SK-N-SH (cell line): Measurements from ENCODE around the gene CYP1B1. TPM values are rescaled to one million over a fixed set of nuclear protein-coding genes. Genes with fewer than 3 reads are reported as not detected.

Experiments used
- CTCF ChIA-PET: fragments of 300-600, 350-600 bp; formaldehyde crosslinking; extraction: SDS; loops from one replicate; lab custom pipeline; 2021; lab: Yijun Ruan, JAX
- POLR2A ChIA-PET: fragments of 350-600 bp; sonication (Branson Sonifier 250); formaldehyde crosslinking; extraction: SDS; loops from one replicate; lab custom pipeline; 2020; ENCODE audit warnings: antibody characterized with exemption, inconsistent platforms; lab: Yijun Ruan, JAX
- DNase-seq: peaks from one replicate; pipeline ENCODE4 v3.0.0; 2012
- H2AFZ ChIP-seq: fragments of 200-600 bp; sonication (generic); 2 replicates; pipeline ENCODE4 v1.8.1; 2016; ENCODE audit warnings: antibody characterized with exemption, mild to moderate bottlenecking, low read depth
- H3F3A ChIP-seq: fragments of 200-600 bp; sonication (generic); replicated peaks from 2 replicates; pipeline ENCODE3; 2016; ENCODE audit warnings: antibody characterized with exemption, mild to moderate bottlenecking; ENCODE audit not compliant: insufficient read depth
- H3K27ac ChIP-seq, 2 experiments: fragments of 200-500 bp in 1 of 2; fragments of 200-600 bp in 1 of 2; sonication (Bioruptor generic) in 1 of 2; sonication (generic), shearing (Covaris generic) in 1 of 2; 2 replicates each; pipeline versions ENCODE4 v1.5.1 to v1.6.1; 2014 to 2016; ENCODE audit warnings: low read depth in 2 of 2, inconsistent platforms in 1 of 2, low read length in 1 of 2, mild to moderate bottlenecking in 1 of 2, mixed read lengths in 1 of 2
- H3K27me3 ChIP-seq: fragments of 200-600 bp; sonication (generic), shearing (Covaris generic); 2 replicates; pipeline ENCODE4 v1.6.1; 2016; ENCODE audit warnings: mixed run types; ENCODE audit not compliant: insufficient read depth
- H3K36me3 ChIP-seq, 2 experiments: fragments of 200-500 bp in 1 of 2; fragments of 200-600 bp in 1 of 2; sonication (Bioruptor generic) in 1 of 2; sonication (generic) in 1 of 2; replicated peaks in 1 of 2; 2 replicates each; pipeline versions ENCODE3 to v1.5.1; 2014 to 2016; ENCODE audit warnings: low read length in 1 of 2, mild to moderate bottlenecking in 1 of 2; ENCODE audit not compliant: insufficient read depth in 2 of 2, control insufficient read depth in 1 of 2
- H3K4me1 ChIP-seq, 2 experiments: fragments of 200-500 bp in 1 of 2; fragments of 200-600 bp in 1 of 2; sonication (Bioruptor generic) in 1 of 2; sonication (generic), shearing (Covaris generic) in 1 of 2; 2 replicates each; pipeline versions ENCODE4 v1.5.1 to v1.6.1; 2014 to 2016; ENCODE audit warnings: low read depth in 1 of 2, low read length in 1 of 2, mixed run types in 1 of 2; ENCODE audit not compliant: insufficient read depth in 2 of 2, control insufficient read depth in 1 of 2
- H3K4me2 ChIP-seq: fragments of 200-600 bp; sonication (generic), shearing (Covaris generic); 2 replicates; pipeline ENCODE4 v1.6.1; 2017; ENCODE audit warnings: mixed run types
- H3K4me3 ChIP-seq, 2 experiments: fragments of 200-500 bp in 1 of 2; fragments of 200-600 bp in 1 of 2; sonication (Bioruptor generic) in 1 of 2; sonication (generic), shearing (Covaris generic) in 1 of 2; 2 replicates each; pipeline versions ENCODE4 v1.5.1 to v1.8.1; 2014 to 2016; ENCODE audit warnings: low read depth in 2 of 2, inconsistent platforms in 1 of 2, low read length in 1 of 2, mild to moderate bottlenecking in 1 of 2, mixed read lengths in 1 of 2, moderate library complexity in 1 of 2
- H3K79me2 ChIP-seq: fragments of 200-600 bp; sonication (generic); 2 replicates; pipeline ENCODE4 v1.8.1; 2017; ENCODE audit warnings: mild to moderate bottlenecking; ENCODE audit not compliant: insufficient read depth
- H3K9ac ChIP-seq: fragments of 200-600 bp; sonication (generic); 2 replicates; pipeline ENCODE4 v1.6.1; 2017; ENCODE audit warnings: mixed run types
- H3K9me2 ChIP-seq: fragments of 200-600 bp; sonication (generic); 2 replicates; pipeline ENCODE4 v1.6.1; 2017; ENCODE audit warnings: mixed run types
- H3K9me3 ChIP-seq: fragments of 200-600 bp; sonication (generic); 2 replicates; pipeline ENCODE4 v1.6.1; 2017; ENCODE audit warnings: mixed run types, mild to moderate bottlenecking, moderate library complexity
- H4K20me1 ChIP-seq: fragments of 200-600 bp; sonication (generic); 2 replicates; pipeline ENCODE4 v1.6.1; 2017; ENCODE audit warnings: mild to moderate bottlenecking, mixed run types; ENCODE audit not compliant: insufficient read depth
- CHD2 ChIP-seq: fragments of 150-350 bp; IDR thresholded peaks from 2 replicates; pipeline ENCODE4 v1.6.1; 2018; ENCODE audit warnings: low read length; ENCODE audit not compliant: partially characterized antibody
- EZH2phosphoT487 ChIP-seq: fragments of 200-600 bp; sonication (generic); IDR thresholded peaks from 2 replicates; pipeline ENCODE4 v1.6.1; 2017; ENCODE audit warnings: low read depth, mixed run types, mild to moderate bottlenecking, antibody characterized with exemption, moderate library complexity, borderline replicate concordance
- FOSL2 ChIP-seq: IDR thresholded peaks from 2 replicates; pipeline ENCODE4 v1.4.0; 2012; ENCODE audit warnings: low read depth, mild to moderate bottlenecking, moderate library complexity, borderline replicate concordance
- FOXM1 ChIP-seq: IDR thresholded peaks from 2 replicates; pipeline ENCODE4 v1.4.0; 2012; ENCODE audit warnings: low read depth, mild to moderate bottlenecking
- GABPA ChIP-seq: IDR thresholded peaks from 2 replicates; pipeline ENCODE4 v1.4.0; 2012; ENCODE audit warnings: low read depth, mild to moderate bottlenecking
- JUND ChIP-seq: IDR thresholded peaks from 2 replicates; pipeline ENCODE4 v1.4.0; 2012
- MEF2A ChIP-seq: IDR thresholded peaks from 2 replicates; pipeline ENCODE4 v1.4.0; 2012; ENCODE audit warnings: low read depth, borderline replicate concordance
- MXI1 ChIP-seq: IDR thresholded peaks from 2 replicates; pipeline ENCODE4 v1.6.1; 2012; ENCODE audit warnings: mild to moderate bottlenecking, low read depth, low read length, improper control_type of control experiment
- NFIC ChIP-seq: IDR thresholded peaks from 2 replicates; pipeline ENCODE4 v1.4.0; 2012; ENCODE audit warnings: borderline replicate concordance
- RAD21 ChIP-seq: IDR thresholded peaks from 2 replicates; pipeline ENCODE4 v1.6.1; 2012; ENCODE audit warnings: mild to moderate bottlenecking, low read length
- RFX5 ChIP-seq: IDR thresholded peaks from 2 replicates; pipeline ENCODE4 v1.6.1; 2012; ENCODE audit warnings: mild to moderate bottlenecking, improper control_type of control experiment, low read length
- SMC3 ChIP-seq: IDR thresholded peaks from 2 replicates; pipeline ENCODE4 v1.6.1; 2012; ENCODE audit warnings: low read depth, low read length, improper control_type of control experiment
- TEAD4 ChIP-seq: IDR thresholded peaks from 2 replicates; pipeline ENCODE4 v1.4.0; 2012; ENCODE audit warnings: mild to moderate bottlenecking, borderline replicate concordance; ENCODE audit not compliant: insufficient read depth
- USF2 ChIP-seq: fragments of 150-350 bp; IDR thresholded peaks from 2 replicates; pipeline ENCODE4 v1.6.1; 2017; ENCODE audit warnings: antibody characterized with exemption, low read length, low read depth, borderline replicate concordance
- YY1 ChIP-seq: IDR thresholded peaks from 2 replicates; pipeline ENCODE4 v1.4.0; 2012; ENCODE audit warnings: low read depth, mild to moderate bottlenecking
- WGBS: methylation state at CpG from one replicate; pipeline ENCODE4 v1.1.6; 2017; ENCODE audit warnings: low lambda C conversion rate; 5-methylcytosine and 5-hydroxymethylcytosine counted together
- polyA plus RNA-seq, 3 experiments: library from polyadenylated mRNA; depleted of rRNA; stranded (reverse); fragments of >200 nt; gene quantifications; 2 replicates each; pipeline ENCODE4 v1.2.3, GENCODE V29; 2012
- TF ChIP-seq, protein P1 (sequence below): fragments of 200-600 bp; sonication (generic); IDR thresholded peaks from 2 replicates; pipeline ENCODE4 v1.6.1; 2017; ENCODE audit warnings: antibody characterized with exemption, mild to moderate bottlenecking, moderate library complexity
- TF ChIP-seq, protein P2 (sequence below): IDR thresholded peaks from 2 replicates; pipeline ENCODE4; 2012

CYP1B1 gene
- polyA plus RNA-seq, 1 of the 3 experiments (the other 2 are of a cell fraction), result 0.20 TPM

- ChIA-PET POLR2A (no interaction called here), CTCF (no interaction called here)
- H3K36me3 ChIP-seq, result peaks cover 0 to 5% of the 10 kb centered on the region in 2 experiments
- TF ChIP-seq MXI1, result no peak
- TF ChIP-seq, all 33 proteins: peak for 0
- Histone ChIP-seq H3K27ac (no peak overlapping the region), H2AFZ (no peak overlapping the region), H3F3A (no peaks in the 10 kb centered on the region), H3K4me2 (no peak overlapping the region), H3K9ac (no peak overlapping the region), H3K4me1 (peaks cover 0 to 22% of the 10 kb centered on the region in 2 experiments; a peak in 2 of 4 replicates), H3K9me3 (no peaks in the 10 kb centered on the region), H4K20me1 (no peaks in the 10 kb centered on the region), H3K27me3 (no peaks in the 10 kb centered on the region), H3K9me2 (no peaks in the 10 kb centered on the region), H3K79me2 (no peaks in the 10 kb centered on the region), H3K4me3 (no peak overlapping the region)
- no peak for DNase-seq
- 82% methylated on average over 32 of the region's 32 CpGs for WGBS
Observed at GRCh38 chr2:38073211-38074057, 2.5 kb downstream of the CYP1B1 start.

DNA sequence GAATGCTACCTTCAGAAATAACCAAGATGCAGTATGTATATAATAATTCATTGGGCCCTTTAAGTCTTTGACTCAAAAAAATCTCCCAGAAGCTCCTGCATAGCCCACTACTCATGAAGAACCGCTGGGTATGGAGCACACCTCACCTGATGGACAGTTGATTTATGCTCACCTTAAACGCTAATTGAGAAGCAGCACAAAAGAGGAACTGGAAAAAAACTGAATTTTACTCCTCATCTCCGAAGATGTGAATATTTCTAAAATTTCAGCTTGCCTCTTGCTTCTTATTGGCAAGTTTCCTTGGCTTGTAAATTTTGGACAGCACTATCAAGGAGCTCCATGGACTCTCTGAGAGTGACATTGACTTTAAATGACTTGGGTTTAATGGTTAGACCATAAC lies 5.5 kb downstream of the CYP1B1 start:
- Histone ChIP-seq H3K27me3 (no peaks in the 10 kb centered on the region), H3K79me2 (no peaks in the 10 kb centered on the region), H3F3A (no peaks in the 10 kb centered on the region), H3K9ac (no peak overlapping the region), H3K36me3 (peaks cover 0 to 5% of the 10 kb centered on the region in 2 experiments), H3K4me1 (peaks cover 0 to 19% of the 10 kb centered on the region in 2 experiments; a peak in 2 of 4 replicates), H3K9me2 (no peaks in the 10 kb centered on the region), H2AFZ (no peak overlapping the region), H3K27ac (no peak overlapping the region), H3K4me3 (no peak overlapping the region), H4K20me1 (no peaks in the 10 kb centered on the region), H3K4me2 (no peak overlapping the region), H3K9me3 (no peaks in the 10 kb centered on the region)
- WGBS, result 82% methylated on average over 3 of the region's 3 CpGs
- TF ChIP-seq EZH2phosphoT487 (no peak), TEAD4 (no peak), FOXM1 (no peak), MXI1 (no peak), YY1 (no peak)
- ChIA-PET CTCF (interaction anchor here (1.0 to 1.2 kb wide), 3 partner anchors 12 to 225 kb away, joined by 3 to 5 read pairs (median 3); no protein-coding TSS in a partner anchor), POLR2A (no interaction called here)
- DNase-seq, result no peak

DNA sequence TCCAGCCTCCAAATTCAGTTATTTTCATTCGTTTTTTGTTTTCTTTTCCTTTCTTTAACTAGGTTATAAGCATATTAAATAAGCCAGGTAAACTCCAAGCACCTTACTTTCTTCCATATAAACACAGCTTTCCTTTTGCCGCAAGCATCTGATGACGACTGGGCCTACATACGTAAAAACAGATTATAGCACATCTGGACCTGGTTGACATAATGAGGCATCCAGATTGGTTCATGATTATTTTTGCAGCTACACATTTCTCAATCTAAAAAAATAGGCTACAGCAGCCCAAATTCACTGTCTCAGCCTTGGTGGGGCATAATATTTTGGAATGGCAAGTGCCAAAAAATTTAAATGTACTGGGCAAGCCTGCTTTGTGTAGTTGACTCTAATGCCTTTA lies 7.7 kb downstream of the CYP1B1 start:
- Histone ChIP-seq H3K36me3 (peaks cover 0 to 5% of the 10 kb centered on the region in 2 experiments), H2AFZ (no peak overlapping the region), H3K4me1 (peaks cover 0 to 19% of the 10 kb centered on the region in 2 experiments; a peak in 2 of 4 replicates), H3K79me2 (no peaks in the 10 kb centered on the region), H3K9me3 (no peaks in the 10 kb centered on the region), H3F3A (no peaks in the 10 kb centered on the region), H3K9me2 (no peaks in the 10 kb centered on the region), H4K20me1 (no peaks in the 10 kb centered on the region), H3K9ac (no peak overlapping the region), H3K27ac (peak overlapping the region in 1 of 2 experiments; percentile 74; a peak in 2 of 4 replicates), H3K4me3 (no peak overlapping the region), H3K27me3 (no peaks in the 10 kb centered on the region), H3K4me2 (no peak overlapping the region)
- DNase-seq, result peak; percentile 78
- CTCF ChIA-PET, result interaction anchor here (1.0 to 3.4 kb wide), 12 partner anchors 9 to 672 kb away, joined by 3 to 30 read pairs (median 4); partner anchors contain the start of gene CYP1B1
- POLR2A ChIA-PET, result interaction anchor here (1.8 kb wide), 1 partner anchor 8 kb away, joined by 12 read pairs; the partner anchor contains the start of gene CYP1B1
- 64% methylated on average over 4 of the region's 4 CpGs for WGBS
- no peak for TF ChIP-seq NFIC
- no peak for TF ChIP-seq EZH2phosphoT487
- TF ChIP-seq USF2, result no peak
- TF ChIP-seq, protein P1, sequence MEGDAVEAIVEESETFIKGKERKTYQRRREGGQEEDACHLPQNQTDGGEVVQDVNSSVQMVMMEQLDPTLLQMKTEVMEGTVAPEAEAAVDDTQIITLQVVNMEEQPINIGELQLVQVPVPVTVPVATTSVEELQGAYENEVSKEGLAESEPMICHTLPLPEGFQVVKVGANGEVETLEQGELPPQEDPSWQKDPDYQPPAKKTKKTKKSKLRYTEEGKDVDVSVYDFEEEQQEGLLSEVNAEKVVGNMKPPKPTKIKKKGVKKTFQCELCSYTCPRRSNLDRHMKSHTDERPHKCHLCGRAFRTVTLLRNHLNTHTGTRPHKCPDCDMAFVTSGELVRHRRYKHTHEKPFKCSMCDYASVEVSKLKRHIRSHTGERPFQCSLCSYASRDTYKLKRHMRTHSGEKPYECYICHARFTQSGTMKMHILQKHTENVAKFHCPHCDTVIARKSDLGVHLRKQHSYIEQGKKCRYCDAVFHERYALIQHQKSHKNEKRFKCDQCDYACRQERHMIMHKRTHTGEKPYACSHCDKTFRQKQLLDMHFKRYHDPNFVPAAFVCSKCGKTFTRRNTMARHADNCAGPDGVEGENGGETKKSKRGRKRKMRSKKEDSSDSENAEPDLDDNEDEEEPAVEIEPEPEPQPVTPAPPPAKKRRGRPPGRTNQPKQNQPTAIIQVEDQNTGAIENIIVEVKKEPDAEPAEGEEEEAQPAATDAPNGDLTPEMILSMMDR, result no peak
- TF ChIP-seq, protein P2, sequence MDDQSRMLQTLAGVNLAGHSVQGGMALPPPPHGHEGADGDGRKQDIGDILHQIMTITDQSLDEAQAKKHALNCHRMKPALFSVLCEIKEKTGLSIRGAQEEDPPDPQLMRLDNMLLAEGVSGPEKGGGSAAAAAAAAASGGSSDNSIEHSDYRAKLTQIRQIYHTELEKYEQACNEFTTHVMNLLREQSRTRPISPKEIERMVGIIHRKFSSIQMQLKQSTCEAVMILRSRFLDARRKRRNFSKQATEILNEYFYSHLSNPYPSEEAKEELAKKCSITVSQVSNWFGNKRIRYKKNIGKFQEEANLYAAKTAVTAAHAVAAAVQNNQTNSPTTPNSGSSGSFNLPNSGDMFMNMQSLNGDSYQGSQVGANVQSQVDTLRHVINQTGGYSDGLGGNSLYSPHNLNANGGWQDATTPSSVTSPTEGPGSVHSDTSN, result no peak
- 0 out of 2 replicates have a peak, but pooled peaks have one; percentile 33 for TF ChIP-seq MXI1
- TF ChIP-seq RAD21, result no peak
- TF ChIP-seq RFX5, result 0 out of 2 replicates have a peak, but pooled peaks have one; percentile 41
- TF ChIP-seq CHD2, result peak; percentile 78
- TF ChIP-seq GABPA, result no peak
- TF ChIP-seq YY1, result no peak
- TF ChIP-seq SMC3, result no peak
- TF ChIP-seq MEF2A, result no peak
- no peak for TF ChIP-seq JUND
- no peak for TF ChIP-seq FOSL2
